DOHH2 (cell line): ENCODE results near the gene KIF22.

ENCODE experiments used
- EZH2phosphoT487 ChIP-seq: fragments of 200-600 bp; sonication (generic); IDR thresholded peaks from 2 replicates; pipeline ENCODE4 v1.6.1; 2017; ENCODE audit warnings: borderline replicate concordance, mild to moderate bottlenecking, antibody characterized with exemption, low read length, moderate library complexity, mixed read lengths
- TF ChIP-seq, protein P1 (sequence below): fragments of 200-600 bp; sonication (generic); IDR thresholded peaks from one replicate; pipeline ENCODE4 v1.5.1; 2014; ENCODE audit warnings: antibody characterized with exemption, mild to moderate bottlenecking, low read depth, low read length; ENCODE audit not compliant: poor library complexity, severe bottlenecking

DNA sequence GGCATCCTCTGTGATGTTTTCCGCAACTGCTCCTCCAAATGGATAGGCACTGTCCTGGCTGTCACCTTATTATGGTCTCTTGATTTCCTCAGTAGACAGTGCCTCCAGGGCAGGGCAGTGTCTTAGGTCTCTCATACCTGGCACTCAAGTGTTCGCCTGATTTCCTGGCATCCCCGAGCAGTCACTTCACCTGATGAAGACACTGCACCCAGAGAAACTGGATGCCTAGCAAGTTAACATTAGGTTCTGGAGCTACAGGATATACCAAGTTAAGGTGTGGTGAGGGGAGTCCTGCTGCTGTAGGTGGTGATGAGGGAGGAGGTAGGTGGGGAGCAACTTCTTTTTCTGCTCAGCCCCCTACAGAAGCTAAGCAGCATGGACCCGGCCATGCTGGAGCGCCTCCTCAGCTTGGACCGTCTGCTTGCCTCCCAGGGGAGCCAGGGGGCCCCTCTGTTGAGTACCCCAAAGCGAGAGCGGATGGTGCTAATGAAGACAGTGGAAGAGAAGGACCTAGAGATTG is 11.9 kb downstream of the KIF22 start:
- TF ChIP-seq, protein P1, sequence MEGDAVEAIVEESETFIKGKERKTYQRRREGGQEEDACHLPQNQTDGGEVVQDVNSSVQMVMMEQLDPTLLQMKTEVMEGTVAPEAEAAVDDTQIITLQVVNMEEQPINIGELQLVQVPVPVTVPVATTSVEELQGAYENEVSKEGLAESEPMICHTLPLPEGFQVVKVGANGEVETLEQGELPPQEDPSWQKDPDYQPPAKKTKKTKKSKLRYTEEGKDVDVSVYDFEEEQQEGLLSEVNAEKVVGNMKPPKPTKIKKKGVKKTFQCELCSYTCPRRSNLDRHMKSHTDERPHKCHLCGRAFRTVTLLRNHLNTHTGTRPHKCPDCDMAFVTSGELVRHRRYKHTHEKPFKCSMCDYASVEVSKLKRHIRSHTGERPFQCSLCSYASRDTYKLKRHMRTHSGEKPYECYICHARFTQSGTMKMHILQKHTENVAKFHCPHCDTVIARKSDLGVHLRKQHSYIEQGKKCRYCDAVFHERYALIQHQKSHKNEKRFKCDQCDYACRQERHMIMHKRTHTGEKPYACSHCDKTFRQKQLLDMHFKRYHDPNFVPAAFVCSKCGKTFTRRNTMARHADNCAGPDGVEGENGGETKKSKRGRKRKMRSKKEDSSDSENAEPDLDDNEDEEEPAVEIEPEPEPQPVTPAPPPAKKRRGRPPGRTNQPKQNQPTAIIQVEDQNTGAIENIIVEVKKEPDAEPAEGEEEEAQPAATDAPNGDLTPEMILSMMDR: no peak
- TF ChIP-seq EZH2phosphoT487: no peak
